GM10266 (cell line): ENCODE results near the gene APLN.

ENCODE experiments used
- DNase-seq: peaks from one replicate; pipeline ENCODE4 v3.0.0; 2012; ENCODE audit errors: extremely low spot score
- TF ChIP-seq, protein P1 (sequence below): IDR thresholded peaks from 2 replicates; pipeline ENCODE4 v1.5.1; 2012; ENCODE audit warnings: mild to moderate bottlenecking, low read depth; ENCODE audit not compliant: control insufficient read depth, insufficient read depth; ENCODE audit errors: missing control alignments

Gene APLN

GRCh38 chrX:129596077-129596476 is 58.7 kb downstream of the APLN start:
- TF ChIP-seq, protein P1, sequence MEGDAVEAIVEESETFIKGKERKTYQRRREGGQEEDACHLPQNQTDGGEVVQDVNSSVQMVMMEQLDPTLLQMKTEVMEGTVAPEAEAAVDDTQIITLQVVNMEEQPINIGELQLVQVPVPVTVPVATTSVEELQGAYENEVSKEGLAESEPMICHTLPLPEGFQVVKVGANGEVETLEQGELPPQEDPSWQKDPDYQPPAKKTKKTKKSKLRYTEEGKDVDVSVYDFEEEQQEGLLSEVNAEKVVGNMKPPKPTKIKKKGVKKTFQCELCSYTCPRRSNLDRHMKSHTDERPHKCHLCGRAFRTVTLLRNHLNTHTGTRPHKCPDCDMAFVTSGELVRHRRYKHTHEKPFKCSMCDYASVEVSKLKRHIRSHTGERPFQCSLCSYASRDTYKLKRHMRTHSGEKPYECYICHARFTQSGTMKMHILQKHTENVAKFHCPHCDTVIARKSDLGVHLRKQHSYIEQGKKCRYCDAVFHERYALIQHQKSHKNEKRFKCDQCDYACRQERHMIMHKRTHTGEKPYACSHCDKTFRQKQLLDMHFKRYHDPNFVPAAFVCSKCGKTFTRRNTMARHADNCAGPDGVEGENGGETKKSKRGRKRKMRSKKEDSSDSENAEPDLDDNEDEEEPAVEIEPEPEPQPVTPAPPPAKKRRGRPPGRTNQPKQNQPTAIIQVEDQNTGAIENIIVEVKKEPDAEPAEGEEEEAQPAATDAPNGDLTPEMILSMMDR = no peak
- DNase-seq = no peak
